ENCODE results near the gene VRTN.

- no peak for TF ChIP-seq CTCF (IDR thresholded peaks at IDR 0.05)
- no peak for TF ChIP-seq POLR2A (IDR thresholded peaks at IDR 0.05)
These were observed 51.9 kb downstream of the VRTN start for GRCh38 chr14:74400031-74400685.

All from Peyer's patch (tissue), 4 donors.